GM13976 (cell line): ENCODE results near the gene CHMP2A.

Experiments
- DNase-seq: peaks from one replicate; pipeline ENCODE4 v3.0.0; 2012; ENCODE audit warnings: low spot score
- CTCF ChIP-seq: IDR thresholded peaks from 2 replicates; pipeline ENCODE4 v1.5.1; 2012; ENCODE audit warnings: borderline replicate concordance, mild to moderate bottlenecking; ENCODE audit not compliant: insufficient read depth; ENCODE audit errors: extremely low read depth, missing control alignments, control extremely low read depth
- in situ Hi-C: fragments of 300-500 bp; cut with MboI; formaldehyde crosslinking; loops from one replicate; pipeline ENCODE4 v1.12.0; 2022; ENCODE audit warnings: low sequenced_read_pairs, mixed read lengths, inconsistent platforms; ENCODE audit not compliant: unreplicated experiment

Gene CHMP2A

GRCh38 chr19:58551577-58552471 lies 3.1 kb downstream of the CHMP2A start:
- in situ Hi-C loops, result no loop called here
- no peak for TF ChIP-seq CTCF
- no peak for DNase-seq

DNA sequence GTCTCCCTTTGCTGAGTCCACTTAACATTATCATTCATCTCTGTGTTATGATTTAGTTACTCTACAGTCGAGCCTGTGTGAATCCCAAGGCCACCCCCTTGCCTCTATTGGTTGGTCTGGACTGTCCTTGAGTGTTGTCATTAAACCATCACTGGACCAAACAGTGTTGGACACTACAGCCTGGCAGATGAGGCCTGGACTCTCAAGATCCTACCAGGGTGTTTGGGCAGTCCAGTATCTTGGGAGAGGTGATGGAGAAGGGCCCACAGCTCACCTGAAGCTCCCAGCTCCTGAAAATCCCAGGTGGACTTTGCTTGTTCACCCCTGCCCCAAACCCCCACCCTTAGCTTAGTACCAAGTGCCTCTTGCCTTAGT lies 3.8 kb downstream of the CHMP2A start:
- DNase-seq, result no peak
- TF ChIP-seq CTCF, result no peak
- in situ Hi-C loops, result no loop called here

DNA sequence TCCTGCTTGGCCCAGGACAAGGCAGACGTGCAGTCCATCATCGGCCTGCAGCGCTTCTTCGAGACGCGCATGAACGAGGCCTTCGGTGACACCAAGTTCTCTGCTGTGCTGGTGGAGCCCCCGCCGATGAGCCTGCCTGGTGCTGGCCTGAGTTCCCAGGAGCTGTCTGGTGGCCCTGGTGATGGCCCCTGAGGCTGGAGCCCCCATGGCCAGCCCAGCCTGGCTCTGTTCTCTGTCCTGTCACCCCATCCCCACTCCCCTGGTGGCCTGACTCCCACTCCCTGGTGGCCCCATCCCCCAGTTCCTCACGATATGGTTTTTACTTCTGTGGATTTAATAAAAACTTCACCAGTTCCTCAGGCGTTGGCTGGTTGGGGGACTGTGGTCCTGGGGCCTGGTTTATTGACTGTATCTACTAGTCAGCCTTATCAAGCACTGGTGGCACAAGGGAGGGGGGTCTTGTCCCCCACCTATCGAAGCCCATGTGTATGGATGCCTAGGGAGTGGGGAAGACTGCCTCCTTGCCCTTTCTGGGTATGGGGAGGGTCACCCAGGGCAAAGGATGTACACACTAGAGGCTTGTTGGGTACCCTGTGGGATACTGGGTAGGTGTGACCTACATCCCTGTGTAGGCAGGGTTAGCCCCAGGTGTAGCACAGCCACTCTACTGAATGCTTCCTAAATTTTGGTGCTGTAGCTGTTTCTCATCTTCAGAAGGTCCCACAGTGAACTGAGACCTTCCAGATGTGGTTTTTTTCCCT lies 4.4 kb downstream of the CHMP2A start:
- in situ Hi-C loops, result no loop called here

GRCh38 chr19:58549664-58550361 lies 5.1 kb downstream of the CHMP2A start:
- in situ Hi-C loops, result no loop called here

More for the DNA sequence above, 4.4 kb downstream of the CHMP2A start:
- DNase-seq, result no peak
- TF ChIP-seq CTCF, result no peak

DNA sequence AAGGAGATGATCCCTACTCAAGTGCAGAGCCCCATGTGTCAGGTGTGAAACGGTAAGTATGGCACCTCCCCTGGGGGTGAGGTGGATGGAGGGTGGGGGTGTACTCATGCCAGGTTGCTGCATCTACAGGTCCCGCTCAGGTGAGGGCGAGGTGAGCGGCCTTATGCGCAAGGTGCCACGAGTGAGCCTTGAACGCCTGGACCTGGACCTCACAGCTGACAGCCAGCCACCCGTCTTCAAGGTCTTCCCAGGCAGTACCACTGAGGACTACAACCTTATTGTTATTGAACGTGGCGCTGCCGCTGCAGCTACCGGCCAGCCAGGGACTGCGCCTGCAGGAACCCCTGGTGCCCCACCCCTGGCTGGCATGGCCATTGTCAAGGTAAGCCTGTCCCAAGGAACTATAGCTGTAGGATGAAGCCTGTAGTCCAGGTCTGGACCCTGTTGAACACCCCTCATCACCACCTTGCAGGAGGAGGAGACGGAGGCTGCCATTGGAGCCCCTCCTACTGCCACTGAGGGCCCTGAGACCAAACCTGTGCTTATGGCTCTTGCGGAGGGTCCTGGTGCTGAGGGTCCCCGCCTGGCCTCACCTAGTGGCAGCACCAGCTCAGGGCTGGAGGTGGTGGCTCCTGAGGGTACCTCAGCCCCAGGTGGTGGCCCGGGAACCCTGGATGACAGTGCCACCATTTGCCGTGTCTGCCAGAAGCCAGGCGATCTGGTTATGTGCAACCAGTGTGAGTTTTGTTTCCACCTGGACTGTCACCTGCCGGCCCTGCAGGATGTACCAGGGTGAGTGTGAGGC lies 5.8 kb downstream of the CHMP2A start:
- TF ChIP-seq CTCF, result no peak
- in situ Hi-C loops, result no loop called here
- DNase-seq, result no peak

More at GRCh38 chr19:58549664-58550361, 5.1 kb downstream of the CHMP2A start:
- no peak for TF ChIP-seq CTCF
- no peak for DNase-seq
